ENCODE results near the gene SLC45A1.
"Not testable (repeated sequence)": the region's sequence is repeated elsewhere in the genome, so short reads cannot be mapped to it uniquely, and the experiment has no call there.

Gene SLC45A1

GRCh38 chr1:8317647-8318381 lies at the start of gene SLC45A1:
Gene SLC45A1 (plus strand): TSS chr1:8318114. CDS start chr1:8324330, 6,216 bp downstream.
- DNase-seq, result peak; percentile 75

- DNase-seq, result no peak
Observed at GRCh38 chr1:8273036-8273435, 44.9 kb upstream of the SLC45A1 start.

- DNase-seq, result no peak
Observed at GRCh38 chr1:8274352-8274751, 43.6 kb upstream of the SLC45A1 start.

GRCh38 chr1:8276173-8276914 lies 41.6 kb upstream of the SLC45A1 start:
- DNase-seq, result no peak

- DNase-seq, result no peak
Observed at GRCh38 chr1:8276932-8277331, 41.0 kb upstream of the SLC45A1 start.

- not testable (repeated sequence) for DNase-seq
Observed at GRCh38 chr1:8278677-8279076, 39.2 kb upstream of the SLC45A1 start.

- no peak for DNase-seq
Observed at GRCh38 chr1:8281843-8282509, 35.9 kb upstream of the SLC45A1 start.

GRCh38 chr1:8283058-8283884 lies 34.6 kb upstream of the SLC45A1 start:
- peak; percentile 45 for DNase-seq

- DNase-seq, result no peak
Observed at GRCh38 chr1:8284127-8284526, 33.8 kb upstream of the SLC45A1 start.

- no peak for DNase-seq
Observed at GRCh38 chr1:8285103-8285502, 32.8 kb upstream of the SLC45A1 start.

- no peak for DNase-seq
Observed at GRCh38 chr1:8285965-8286364, 31.9 kb upstream of the SLC45A1 start.

GRCh38 chr1:8293118-8293517 lies 24.8 kb upstream of the SLC45A1 start:
- no peak for DNase-seq

GRCh38 chr1:8293641-8294169 lies 24.2 kb upstream of the SLC45A1 start:
- DNase-seq, result no peak

GRCh38 chr1:8294170-8294697 lies 23.7 kb upstream of the SLC45A1 start:
- DNase-seq, result no peak

- no peak for DNase-seq
Observed at GRCh38 chr1:8297245-8297644, 20.7 kb upstream of the SLC45A1 start.

- no peak for DNase-seq
Observed at GRCh38 chr1:8299963-8300362, 18.0 kb upstream of the SLC45A1 start.

GRCh38 chr1:8302081-8302956 lies 15.6 kb upstream of the SLC45A1 start:
- DNase-seq, result no peak

GRCh38 chr1:8303141-8303540 lies 14.8 kb upstream of the SLC45A1 start:
- DNase-seq, result no peak

- no peak for DNase-seq
Observed at GRCh38 chr1:8303876-8304275, 14.0 kb upstream of the SLC45A1 start.

- no peak for DNase-seq
Observed at GRCh38 chr1:8307628-8308027, 10.3 kb upstream of the SLC45A1 start.

- DNase-seq, result no peak
Observed at GRCh38 chr1:8311068-8311718, 6.7 kb upstream of the SLC45A1 start.
